Astrocyte (in vitro differentiated cells and primary cell): ENCODE data around the gene COL5A1. TPM values are rescaled to one million over a fixed set of nuclear protein-coding genes. Genes with fewer than 3 reads are reported as not detected.
A peak's percentile ranks its signal among the peaks of the same experiment; 100 is the strongest.

Experiments used
- DNase-seq: peaks from one replicate; pipeline ENCODE4 v3.0.0-alpha.2; 2010; ENCODE audit warnings: low read depth
- FAIRE-seq: peaks from 2 replicates; lab custom pipeline; 2011; peaks lifted over from hg19 to GRCh38; lab: Jason Lieb, UNC
- H2AFZ ChIP-seq: 2 replicates; pipeline ENCODE4 v1.6.0; 2012; ENCODE audit warnings: low read depth, low read length, inconsistent platforms
- H3K27ac ChIP-seq: 2 replicates; pipeline ENCODE4 v1.5.1; 2011; ENCODE audit warnings: low read depth, low read length, inconsistent platforms
- H3K27me3 ChIP-seq: 2 replicates; pipeline ENCODE4 v1.6.0; 2011; ENCODE audit warnings: low read length, inconsistent platforms; ENCODE audit not compliant: insufficient read depth
- H3K36me3 ChIP-seq: 2 replicates; pipeline ENCODE4 v1.5.1; 2011; ENCODE audit warnings: low read length, inconsistent platforms; ENCODE audit not compliant: insufficient read depth
- H3K4me1 ChIP-seq: 2 replicates; pipeline ENCODE4 v1.5.1; 2011; ENCODE audit warnings: low read length, inconsistent platforms; ENCODE audit not compliant: insufficient read depth
- H3K4me2 ChIP-seq: 2 replicates; pipeline ENCODE4 v1.6.0; 2012; ENCODE audit warnings: low read length, inconsistent platforms
- H3K4me3 ChIP-seq: 2 replicates; pipeline ENCODE4 v1.5.1; 2011; ENCODE audit warnings: low read depth, mild to moderate bottlenecking, low read length, inconsistent platforms; ENCODE audit not compliant: insufficient read depth
- H3K79me2 ChIP-seq: 2 replicates; pipeline ENCODE4 v1.6.0; 2012; ENCODE audit warnings: mild to moderate bottlenecking, low read length, inconsistent platforms; ENCODE audit not compliant: insufficient read depth
- H3K9ac ChIP-seq: 2 replicates; pipeline ENCODE4 v1.6.0; 2012; ENCODE audit warnings: mild to moderate bottlenecking, low read length, inconsistent platforms
- H3K9me3 ChIP-seq: 2 replicates; pipeline ENCODE4 v1.5.1; 2012; ENCODE audit warnings: low read depth, mild to moderate bottlenecking, low read length, inconsistent platforms; ENCODE audit not compliant: insufficient read depth
- H4K20me1 ChIP-seq: 2 replicates; pipeline ENCODE4 v1.6.0; 2012; ENCODE audit warnings: low read length, inconsistent platforms; ENCODE audit not compliant: insufficient read depth
- H3K27ac Mint-ChIP-seq: one replicate; pipeline ENCODE4 v1.8.0; 2021; ENCODE audit warnings: mild to moderate bottlenecking, mixed read lengths; ENCODE audit not compliant: unreplicated experiment
- H3K27me3 Mint-ChIP-seq: one replicate; pipeline ENCODE4 v1.8.0; 2021; ENCODE audit warnings: low read depth, mixed read lengths; ENCODE audit not compliant: unreplicated experiment
- H3K36me3 Mint-ChIP-seq: one replicate; pipeline ENCODE4 v1.8.0; 2021; ENCODE audit warnings: low read depth, mixed read lengths; ENCODE audit not compliant: unreplicated experiment
- H3K4me1 Mint-ChIP-seq: one replicate; pipeline ENCODE4 v1.8.0; 2021; ENCODE audit warnings: low read depth, mixed read lengths; ENCODE audit not compliant: unreplicated experiment
- H3K4me3 Mint-ChIP-seq: one replicate; pipeline ENCODE4 v1.8.0; 2021; ENCODE audit warnings: mild to moderate bottlenecking, moderate library complexity, mixed read lengths; ENCODE audit not compliant: unreplicated experiment
- H3K9me3 Mint-ChIP-seq: one replicate; pipeline ENCODE4 v1.8.0; 2021; ENCODE audit warnings: mild to moderate bottlenecking, mixed read lengths; ENCODE audit not compliant: unreplicated experiment
- CTCF ChIP-seq: IDR thresholded peaks from 2 replicates; pipeline ENCODE4 v1.5.1; 2011; ENCODE audit warnings: low read depth, mild to moderate bottlenecking, inconsistent platforms, low read length, moderate library complexity; ENCODE audit not compliant: insufficient read depth
- EZH2 ChIP-seq: IDR thresholded peaks from 2 replicates; pipeline ENCODE4 v1.6.1; 2012; ENCODE audit warnings: mild to moderate bottlenecking, low read length, inconsistent platforms; ENCODE audit not compliant: insufficient read depth
- total RNA-seq: library from RNA; stranded (reverse); gene quantifications from 2 replicates; pipeline ENCODE4 v1.2.1, GENCODE V29; 2021

The COL5A1 gene
- total RNA-seq, 1 donor from 2014 or later = 1,055 TPM

GRCh38 chr9:134597041-134597913 is 44.3 kb upstream of the COL5A1 start:
- H3K9ac ChIP-seq = no peak overlapping the region
- H2AFZ ChIP-seq = no peak overlapping the region
- TF ChIP-seq CTCF (no peak), EZH2 (no peak)
- Mint-ChIP-seq H3K36me3 (no peaks in the 10 kb centered on the region), H3K4me3 (no peak overlapping the region), H3K9me3 (peaks cover 3% of the 10 kb centered on the region), H3K4me1 (peaks cover 23% of the 10 kb centered on the region), H3K27ac (no peak overlapping the region), H3K27me3 (no peaks in the 10 kb centered on the region)
- H3K79me2 ChIP-seq = no peaks in the 10 kb centered on the region
- no peak overlapping the region for H3K4me2 ChIP-seq
- FAIRE-seq (no peak), DNase-seq (peak; percentile 73)
- H3K27me3 ChIP-seq = no peaks in the 10 kb centered on the region
- no peak overlapping the region for H3K4me3 ChIP-seq
- H3K9me3 ChIP-seq = peaks cover 5% of the 10 kb centered on the region
- no peaks in the 10 kb centered on the region for H4K20me1 ChIP-seq
- no peak overlapping the region for H3K27ac ChIP-seq
- H3K36me3 ChIP-seq = no peaks in the 10 kb centered on the region
- peaks cover 25% of the 10 kb centered on the region for H3K4me1 ChIP-seq

- DNase-seq (no peak), FAIRE-seq (no peak)
- peaks cover 22% of the 10 kb centered on the region for H3K4me1 Mint-ChIP-seq
- H3K4me2 ChIP-seq = no peak overlapping the region
- peaks cover 5% of the 10 kb centered on the region for H3K9me3 ChIP-seq
- no peaks in the 10 kb centered on the region for H3K27me3 Mint-ChIP-seq
- H3K4me3 Mint-ChIP-seq = no peak overlapping the region
- no peak overlapping the region for H3K27ac Mint-ChIP-seq
- no peak overlapping the region for H3K9ac ChIP-seq
- TF ChIP-seq EZH2 (no peak), CTCF (no peak)
- H3K27ac ChIP-seq = no peak overlapping the region
- no peaks in the 10 kb centered on the region for H3K36me3 ChIP-seq
- no peak overlapping the region for H2AFZ ChIP-seq
- no peaks in the 10 kb centered on the region for H3K79me2 ChIP-seq
- H3K9me3 Mint-ChIP-seq = peaks cover 3% of the 10 kb centered on the region
- no peaks in the 10 kb centered on the region for H4K20me1 ChIP-seq
- no peaks in the 10 kb centered on the region for H3K36me3 Mint-ChIP-seq
- H3K4me1 ChIP-seq = peaks cover 20% of the 10 kb centered on the region
- no peak overlapping the region for H3K4me3 ChIP-seq
- H3K27me3 ChIP-seq = no peaks in the 10 kb centered on the region
Observed at GRCh38 chr9:134597957-134598883, 43.4 kb upstream of the COL5A1 start.
